CD4-positive, alpha-beta T cell (primary cell): ENCODE results near the gene PRKCQ. TPM values are rescaled to one million over a fixed set of nuclear protein-coding genes. Genes with fewer than 3 reads are reported as not detected.

Source experiments
- ATAC-seq: fragments of 200-7000 bp; cut with Tn5 transposase; one replicate; pipeline ENCODE4 v1.10.0; 2022; ENCODE audit warnings: mild to moderate bottlenecking; ENCODE audit not compliant: poor library complexity
- CTCF ChIA-PET: fragments of 350-600 bp; sonication (Branson Sonifier 250); formaldehyde crosslinking; loops from one replicate; lab custom pipeline; 2021; ENCODE audit warnings: antibody characterized with exemption, inconsistent platforms; lab: Charles Lee
- POLR2A ChIA-PET: fragments of 350-600 bp; sonication (Branson Sonifier 250); formaldehyde crosslinking; loops from one replicate; lab custom pipeline; 2021; ENCODE audit warnings: antibody characterized with exemption, inconsistent platforms; lab: Charles Lee
- DNase-seq, 14 experiments: peaks; one replicate each; pipeline ENCODE4 v3.0.0-alpha.2; 2013 to 2020; ENCODE audit warnings: mixed read lengths in 2 of 14
- H3K27ac ChIP-seq, 2 donors: one replicate each; pipeline versions ENCODE4 v1.5.1 to v1.7.0; 2013; ENCODE audit warnings: low read length in 2 of 2, low read depth in 1 of 2, mild to moderate bottlenecking in 1 of 2
- H3K27me3 ChIP-seq, 2 experiments: 1 replicate in 1 of 2; 2 replicates in 1 of 2; pipeline versions ENCODE4 v1.6.1 to v1.7.0; 2013; ENCODE audit warnings: low read length in 2 of 2, control low read depth in 1 of 2, mild to moderate bottlenecking in 1 of 2, moderate library complexity in 1 of 2; ENCODE audit not compliant: insufficient read depth in 2 of 2, control insufficient read depth in 1 of 2
- H3K36me3 ChIP-seq: one replicate; pipeline ENCODE4 v1.6.1; 2013; ENCODE audit warnings: low read length, control low read depth; ENCODE audit not compliant: insufficient read depth
- H3K4me1 ChIP-seq: one replicate; pipeline ENCODE4 v1.6.1; 2013; ENCODE audit warnings: low read length, control low read depth; ENCODE audit not compliant: insufficient read depth
- H3K4me3 ChIP-seq: one replicate; pipeline ENCODE4 v1.5.1; 2013; ENCODE audit warnings: mild to moderate bottlenecking, low read length, moderate library complexity
- H3K9me3 ChIP-seq, 2 experiments: 1 replicate in 1 of 2; 2 replicates in 1 of 2; pipeline versions ENCODE4 v1.6.1 to v1.7.0; 2013; ENCODE audit warnings: low read length in 2 of 2, mild to moderate bottlenecking in 2 of 2, control low read depth in 1 of 2, moderate library complexity in 1 of 2; ENCODE audit not compliant: control insufficient read depth in 1 of 2, insufficient read depth in 1 of 2
- H3K27ac Mint-ChIP-seq: one replicate; pipeline ENCODE4 v1.8.0; 2020; ENCODE audit warnings: mixed read lengths
- H3K27me3 Mint-ChIP-seq: one replicate; pipeline ENCODE4 v1.8.0; 2021; ENCODE audit warnings: mixed read lengths
- H3K36me3 Mint-ChIP-seq: one replicate; pipeline ENCODE4 v1.8.0; 2021; ENCODE audit warnings: low read depth, mixed read lengths
- H3K4me1 Mint-ChIP-seq: one replicate; pipeline ENCODE4 v1.8.0; 2021; ENCODE audit warnings: low read depth, mixed read lengths
- H3K4me3 Mint-ChIP-seq: one replicate; pipeline ENCODE4 v1.8.0; 2020; ENCODE audit warnings: mild to moderate bottlenecking, mixed read lengths
- H3K9me3 Mint-ChIP-seq: one replicate; pipeline ENCODE4 v1.8.0; 2020; ENCODE audit warnings: mixed read lengths
- intact Hi-C, 2 experiments: fragments of 100-400 bp; cut with DNase I in 1 of 2; cut with micrococcal nuclease in 1 of 2; formaldehyde crosslinking; loops; one replicate each; pipeline versions ENCODE4 v1.15.1 to v1.9.0; 2023 to 2025; cut with DNase I, micrococcal nuclease
- total RNA-seq, 174 experiments: library from RNA in 2 of 174; stranded (reverse) in 2 of 174; gene quantifications; one replicate each; pipeline ENCODE4 v1.2.3 and lab custom pipeline; 2021 to 2026
- TF ChIP-seq, protein P1 (sequence below): fragments of 200-600 bp; IDR thresholded peaks from one replicate; pipeline ENCODE4 v1.8.0; 2022; ENCODE audit warnings: antibody characterized with exemption, mild to moderate bottlenecking

The PRKCQ gene
- total RNA-seq, 2 experiments from 2014 or later, result 43.4 to 43.9 TPM

DNA sequence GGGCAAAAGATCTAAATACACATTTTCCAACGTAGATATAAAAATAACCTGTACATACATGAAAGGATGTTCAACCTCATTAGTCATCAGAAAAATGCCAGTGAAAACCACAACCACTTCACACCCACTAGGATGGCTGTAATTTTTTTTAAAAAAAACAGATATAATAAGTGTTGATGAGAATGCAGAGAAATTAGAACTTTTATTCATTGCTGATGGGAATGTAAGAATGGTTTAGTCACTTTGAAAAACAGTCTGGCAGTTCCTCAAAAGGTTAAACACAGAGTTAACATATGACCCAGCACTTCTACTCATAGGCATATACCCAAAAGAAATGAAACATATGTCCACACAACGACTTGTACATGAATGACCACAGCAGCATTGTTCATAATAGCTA lies 32.3 kb upstream of the PRKCQ start:
- Histone ChIP-seq H3K27ac (no peak overlapping the region), H3K4me3 (no peak overlapping the region), H3K9me3 (peaks cover 0 to 8% of the 10 kb centered on the region in 2 experiments), H3K27me3 (no peaks in the 10 kb centered on the region), H3K36me3 (peaks cover 14% of the 10 kb centered on the region), H3K4me1 (peaks cover 12% of the 10 kb centered on the region)
- ATAC-seq, result peak; percentile 54
- Mint-ChIP-seq H3K9me3 (peaks cover 11% of the 10 kb centered on the region), H3K27ac (peak overlapping the region; percentile 11), H3K36me3 (peaks cover 57% of the 10 kb centered on the region), H3K4me1 (peaks cover 54% of the 10 kb centered on the region), H3K27me3 (no peaks in the 10 kb centered on the region), H3K4me3 (peak overlapping the region; percentile 14)
- POLR2A ChIA-PET, result no interaction called here
- peak in 3 of 14 experiments; percentile 62 to 80 (median 71) for DNase-seq
- CTCF ChIA-PET, result no interaction called here
- intact Hi-C loops, result loop anchor here in 1 of 2 experiments (5.0 kb wide), 2 partner anchors 35 kb away; no protein-coding TSS in a partner anchor
- TF ChIP-seq, protein P1, sequence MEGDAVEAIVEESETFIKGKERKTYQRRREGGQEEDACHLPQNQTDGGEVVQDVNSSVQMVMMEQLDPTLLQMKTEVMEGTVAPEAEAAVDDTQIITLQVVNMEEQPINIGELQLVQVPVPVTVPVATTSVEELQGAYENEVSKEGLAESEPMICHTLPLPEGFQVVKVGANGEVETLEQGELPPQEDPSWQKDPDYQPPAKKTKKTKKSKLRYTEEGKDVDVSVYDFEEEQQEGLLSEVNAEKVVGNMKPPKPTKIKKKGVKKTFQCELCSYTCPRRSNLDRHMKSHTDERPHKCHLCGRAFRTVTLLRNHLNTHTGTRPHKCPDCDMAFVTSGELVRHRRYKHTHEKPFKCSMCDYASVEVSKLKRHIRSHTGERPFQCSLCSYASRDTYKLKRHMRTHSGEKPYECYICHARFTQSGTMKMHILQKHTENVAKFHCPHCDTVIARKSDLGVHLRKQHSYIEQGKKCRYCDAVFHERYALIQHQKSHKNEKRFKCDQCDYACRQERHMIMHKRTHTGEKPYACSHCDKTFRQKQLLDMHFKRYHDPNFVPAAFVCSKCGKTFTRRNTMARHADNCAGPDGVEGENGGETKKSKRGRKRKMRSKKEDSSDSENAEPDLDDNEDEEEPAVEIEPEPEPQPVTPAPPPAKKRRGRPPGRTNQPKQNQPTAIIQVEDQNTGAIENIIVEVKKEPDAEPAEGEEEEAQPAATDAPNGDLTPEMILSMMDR, result no peak

DNA sequence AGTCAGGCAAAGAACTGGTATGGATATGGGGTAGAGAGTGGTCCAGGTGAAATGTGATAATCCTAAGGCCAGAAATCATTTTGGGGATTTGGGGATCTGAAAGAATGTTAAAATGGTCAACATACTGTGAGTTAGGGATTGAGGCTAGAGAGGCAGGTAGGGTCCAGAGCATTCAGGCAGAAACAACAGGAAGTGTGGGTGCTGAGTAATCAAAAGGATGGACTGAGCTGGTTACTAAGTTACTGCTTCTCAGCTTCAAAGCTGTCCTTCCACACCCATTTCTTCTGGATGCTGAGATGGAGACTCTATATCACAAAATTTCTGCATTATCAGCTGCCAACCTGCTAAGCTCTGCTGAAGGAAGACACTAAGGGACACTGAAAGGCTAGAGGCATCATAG lies 30.6 kb upstream of the PRKCQ start:
- intact Hi-C loops, result loop anchor here in 1 of 2 experiments (5.0 kb wide), 2 partner anchors 33 to 37 kb away; no protein-coding TSS in a partner anchor
- Mint-ChIP-seq H3K4me3 (no peak overlapping the region), H3K9me3 (peaks cover 11% of the 10 kb centered on the region), H3K27ac (peak overlapping the region; percentile 42), H3K27me3 (no peaks in the 10 kb centered on the region), H3K36me3 (peaks cover 63% of the 10 kb centered on the region), H3K4me1 (peaks cover 66% of the 10 kb centered on the region)
- no peak for ATAC-seq
- H3K27ac ChIP-seq, result peak overlapping the region in 1 of 2 donors; percentile 13
- no peak overlapping the region for H3K4me3 ChIP-seq
- H3K36me3 ChIP-seq, result peaks cover 14% of the 10 kb centered on the region
- DNase-seq, result peak in 1 of 14 experiments; percentile 46
- peaks cover 0 to 8% of the 10 kb centered on the region in 2 experiments for H3K9me3 ChIP-seq
- peaks cover 18% of the 10 kb centered on the region for H3K4me1 ChIP-seq
- no peaks in the 10 kb centered on the region for H3K27me3 ChIP-seq
- TF ChIP-seq, protein P1, result no peak
- ChIA-PET POLR2A (interaction anchor here (0.5 to 1.4 kb wide), 3 partner anchors 13 to 42 kb away, joined by 4 read pairs; no protein-coding TSS in a partner anchor), CTCF (interaction anchor here (1.4 kb wide), 1 partner anchor 10 kb away, joined by 8 read pairs; no protein-coding TSS in a partner anchor)

DNA sequence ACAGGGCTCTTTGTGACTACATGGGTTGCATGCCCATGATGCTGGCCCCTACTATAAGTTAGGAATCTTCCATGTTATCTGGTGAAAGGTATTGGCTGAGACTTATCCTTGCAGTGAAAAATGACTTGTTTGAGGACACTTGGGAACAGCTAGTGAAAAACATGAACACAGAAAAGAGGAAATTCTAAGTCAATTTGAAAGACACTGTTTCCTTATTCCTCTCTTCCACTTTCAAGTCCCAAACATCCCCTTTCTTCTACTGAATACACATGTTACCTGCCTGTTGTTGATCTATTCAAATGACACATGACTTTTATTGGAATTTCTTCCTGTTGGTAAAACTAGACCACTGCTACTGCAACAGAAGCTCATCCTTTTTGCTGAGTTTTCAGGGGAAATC lies 29.5 kb upstream of the PRKCQ start:
- CTCF ChIA-PET, result no interaction called here
- H3K4me3 Mint-ChIP-seq, result no peak overlapping the region

More for the DNA sequence above, 29.5 kb upstream of the PRKCQ start:
- POLR2A ChIA-PET, result interaction anchor here (0.6 kb wide), 1 partner anchor 559 kb away, joined by 3 read pairs; no protein-coding TSS in a partner anchor
- peaks cover 75% of the 10 kb centered on the region for H3K4me1 Mint-ChIP-seq
- H3K9me3 Mint-ChIP-seq, result peaks cover 11% of the 10 kb centered on the region
- intact Hi-C loops, result loop anchor here in 1 of 2 experiments (5.0 kb wide), 2 partner anchors 32 to 38 kb away; no protein-coding TSS in a partner anchor
- H3K27ac Mint-ChIP-seq, result peak overlapping the region; percentile 42
- Histone ChIP-seq H3K4me1 (peaks cover 18% of the 10 kb centered on the region), H3K36me3 (peaks cover 18% of the 10 kb centered on the region), H3K27ac (peak overlapping the region in 1 of 2 donors; percentile 27), H3K4me3 (no peak overlapping the region), H3K27me3 (no peaks in the 10 kb centered on the region), H3K9me3 (peaks cover 0 to 8% of the 10 kb centered on the region in 2 experiments)
- ATAC-seq (no peak), DNase-seq (no peak)
- peaks cover 67% of the 10 kb centered on the region for H3K36me3 Mint-ChIP-seq
- TF ChIP-seq, protein P1, result no peak
- H3K27me3 Mint-ChIP-seq, result no peaks in the 10 kb centered on the region
